Activated gamma-delta T cell (primary cell): ENCODE measurements around the gene TTC28.

Experiments
- DNase-seq: peaks from one replicate; lab custom pipeline; 2025; lab: John Stamatoyannopoulos, UW

TTC28 gene

DNA sequence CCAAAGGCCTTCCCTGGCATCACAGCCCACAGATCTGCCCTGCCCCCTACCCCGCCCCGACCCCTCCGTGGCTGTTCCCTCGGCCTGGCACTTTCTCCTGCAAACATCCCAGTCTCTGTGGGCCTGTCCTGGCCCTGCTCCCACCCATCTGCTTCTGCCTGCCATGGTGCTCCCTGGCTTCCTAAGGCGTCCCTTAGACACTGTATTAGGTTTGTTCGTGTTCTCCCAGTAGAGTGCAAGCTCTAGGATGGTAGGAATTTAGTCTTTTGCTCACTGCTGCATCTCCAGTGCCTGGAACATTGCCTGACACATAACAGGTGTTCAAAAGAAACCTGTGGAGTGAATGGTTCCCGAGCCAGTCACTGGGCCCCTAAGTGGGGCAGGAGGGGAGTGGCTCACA, 690.9 kb downstream of the TTC28 start:
- DNase-seq, result no peak

DNA sequence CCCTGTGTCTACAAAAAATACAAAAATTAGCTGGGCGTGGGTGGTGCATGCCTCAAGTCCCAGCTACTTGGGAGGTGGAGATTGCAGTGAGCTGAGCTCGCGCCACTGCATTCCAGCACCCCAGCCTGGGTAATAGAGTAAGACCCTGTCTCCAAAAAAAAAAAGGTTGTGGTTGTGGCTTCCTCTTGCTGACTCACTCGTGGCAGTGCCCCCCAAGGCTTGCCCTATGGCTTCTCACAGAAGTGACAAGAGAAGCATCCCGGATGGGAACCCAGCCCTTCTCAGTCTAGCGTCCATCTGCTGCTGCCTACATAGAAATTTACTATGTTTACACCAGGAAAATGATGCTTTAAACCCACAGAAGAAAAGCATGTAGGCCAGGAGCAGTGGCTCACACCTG, 692.1 kb downstream of the TTC28 start:
- DNase-seq, result no peak

DNA sequence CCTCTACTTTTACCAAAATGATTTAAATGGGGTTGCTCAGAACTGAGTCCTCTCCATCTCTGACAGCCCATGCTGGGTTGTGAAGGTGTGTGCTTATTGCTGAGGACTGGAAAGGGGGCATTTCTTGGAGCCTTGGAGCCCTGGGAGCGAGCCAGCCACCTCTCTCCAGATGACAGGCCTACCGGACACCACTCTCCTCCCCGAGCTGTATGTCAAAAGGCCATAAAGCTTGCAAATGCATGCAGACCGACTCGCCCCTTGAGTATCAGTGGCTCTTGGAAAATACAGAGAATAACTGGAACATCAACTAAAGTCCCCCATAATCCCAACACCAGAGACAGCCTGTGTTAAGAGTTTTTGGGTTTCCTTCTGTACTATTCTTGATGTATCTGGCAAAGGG, 692.7 kb downstream of the TTC28 start:
- no peak for DNase-seq

DNA sequence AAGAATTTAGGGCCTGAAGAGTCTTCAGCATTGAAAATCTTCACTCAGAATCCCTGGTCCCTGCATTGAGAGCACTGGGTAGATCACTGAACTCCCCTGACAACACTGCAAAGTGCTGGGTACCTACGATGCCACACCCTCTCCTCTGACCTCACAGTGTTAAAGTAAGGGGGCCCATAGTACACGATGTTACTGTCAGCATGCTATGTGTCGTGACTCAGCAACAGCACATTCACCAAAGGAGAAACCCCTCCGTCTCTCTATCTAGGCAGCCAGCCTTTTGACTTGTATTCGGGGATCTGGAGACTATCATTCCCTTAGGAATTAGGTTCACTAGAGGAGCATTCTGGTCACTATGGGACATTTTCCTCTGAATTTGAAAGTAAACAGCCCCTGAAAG, 693.2 kb downstream of the TTC28 start:
- DNase-seq, result no peak

DNA sequence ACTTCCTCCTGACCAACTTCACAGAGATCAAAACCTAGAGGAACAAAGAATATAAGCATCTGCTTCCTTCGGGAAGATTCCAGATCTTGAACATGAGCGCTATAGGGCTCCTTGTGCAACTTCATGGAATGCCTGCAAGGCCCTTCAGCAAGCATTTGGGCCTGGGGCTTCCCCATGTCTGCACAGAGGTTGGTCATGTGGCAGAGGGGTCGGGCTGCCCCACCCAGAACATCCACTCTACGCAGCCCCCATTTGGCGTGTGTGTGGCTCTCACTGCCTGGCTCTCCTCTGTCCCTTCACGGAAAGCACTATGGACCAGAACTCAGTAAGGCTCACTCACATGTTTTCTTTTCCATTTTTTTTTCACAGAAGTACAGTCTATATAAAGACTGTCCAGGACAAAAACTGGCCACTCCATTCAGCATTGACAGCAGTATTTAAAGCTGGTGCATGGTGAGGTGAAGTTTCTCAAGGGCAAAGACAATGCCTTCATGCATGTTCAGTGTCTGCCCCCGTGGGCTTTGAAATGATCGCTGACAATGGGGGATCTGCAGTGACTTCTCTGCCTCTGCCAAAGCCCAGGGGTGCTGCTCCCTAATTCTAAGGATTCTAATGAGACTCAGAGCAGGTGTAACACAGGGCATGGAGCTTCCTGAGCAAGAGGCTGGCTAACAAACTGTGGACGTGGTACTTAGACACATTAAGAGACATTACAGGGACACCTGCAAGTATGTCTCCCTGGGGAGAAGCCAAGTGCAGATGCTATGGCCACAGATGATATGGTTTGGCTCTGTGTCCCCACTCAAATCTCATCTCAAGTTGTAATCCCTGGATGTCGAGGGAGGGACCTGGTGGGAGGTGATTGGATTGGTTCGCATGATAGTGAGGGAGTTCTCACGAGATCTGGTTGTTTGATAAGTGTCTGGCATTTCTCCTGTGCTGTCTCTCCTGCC, 694.0 kb downstream of the TTC28 start:
- no peak for DNase-seq

DNA sequence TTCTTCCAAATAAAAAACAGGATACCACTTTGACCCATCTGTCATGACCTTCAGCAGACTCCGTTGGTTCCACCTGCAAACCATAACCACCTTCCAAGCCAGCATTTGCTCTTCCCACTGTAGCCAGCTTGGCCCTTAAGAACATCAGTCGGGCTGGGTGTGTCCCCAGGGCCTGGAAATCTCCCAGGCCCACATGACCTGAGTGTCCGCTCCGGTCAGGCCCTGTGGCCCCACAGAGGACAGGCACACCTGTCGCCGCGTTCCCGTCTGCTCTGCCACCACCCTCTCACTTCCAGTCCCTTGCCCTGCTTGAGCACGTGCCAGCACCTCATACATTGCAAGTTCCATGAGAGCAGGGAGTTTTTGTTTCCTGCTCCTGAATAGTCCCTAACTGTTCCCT, 694.9 kb downstream of the TTC28 start:
- DNase-seq, result no peak

DNA sequence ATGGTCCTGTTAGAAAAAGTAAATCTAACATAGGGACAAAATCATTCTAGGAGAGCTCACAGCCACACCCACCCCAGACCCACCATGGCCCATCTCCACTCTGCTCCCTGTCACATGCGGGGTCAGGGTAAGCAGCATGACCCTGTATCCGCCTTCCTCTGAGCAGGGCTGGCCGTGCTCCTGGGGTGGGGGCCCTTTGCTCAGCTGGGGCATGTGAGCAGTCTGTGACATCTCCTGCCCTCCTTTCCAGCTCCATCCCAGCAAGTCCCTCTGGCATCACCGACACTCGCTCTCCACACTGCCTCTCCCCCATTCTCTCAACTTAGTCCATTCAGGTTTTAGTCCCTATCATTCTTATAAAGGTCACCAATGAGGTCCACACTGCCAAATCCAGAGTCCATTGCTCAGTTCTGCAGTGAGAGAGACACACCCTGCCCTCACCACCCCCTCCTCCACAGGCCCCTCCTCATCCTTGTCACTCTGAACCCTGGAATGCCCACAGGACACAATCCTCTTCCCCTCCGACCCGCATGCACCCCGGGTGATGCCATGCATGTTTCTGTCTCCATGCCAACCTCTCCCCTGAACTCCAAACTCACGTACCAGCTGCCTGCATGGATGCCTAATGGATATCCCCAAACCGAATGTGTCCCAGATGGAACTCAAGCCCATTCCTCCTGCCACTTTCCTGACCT, 695.5 kb downstream of the TTC28 start:
- no peak for DNase-seq

DNA sequence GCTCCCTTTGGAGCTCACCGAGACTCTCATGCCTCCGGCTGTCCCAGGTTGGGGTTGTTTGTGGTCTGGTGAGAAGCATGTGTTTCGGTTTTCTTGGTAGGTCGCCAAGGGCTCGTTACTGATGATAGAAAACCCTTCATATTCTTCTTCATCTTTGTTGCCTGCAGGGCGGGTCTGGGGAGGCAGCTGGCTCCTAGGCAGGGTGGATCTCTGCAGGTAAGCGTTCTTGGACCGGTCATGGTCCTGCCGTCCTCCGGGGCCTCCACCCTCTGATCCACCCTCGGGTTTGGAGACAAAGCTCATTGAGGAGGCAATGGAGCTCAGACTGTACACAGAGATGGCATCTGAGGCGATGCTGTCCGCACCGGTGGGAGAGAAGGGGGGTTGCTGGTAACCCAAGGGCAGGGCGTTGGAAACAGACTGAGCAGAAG, 696.3 kb downstream of the TTC28 start:
- no peak for DNase-seq

DNA sequence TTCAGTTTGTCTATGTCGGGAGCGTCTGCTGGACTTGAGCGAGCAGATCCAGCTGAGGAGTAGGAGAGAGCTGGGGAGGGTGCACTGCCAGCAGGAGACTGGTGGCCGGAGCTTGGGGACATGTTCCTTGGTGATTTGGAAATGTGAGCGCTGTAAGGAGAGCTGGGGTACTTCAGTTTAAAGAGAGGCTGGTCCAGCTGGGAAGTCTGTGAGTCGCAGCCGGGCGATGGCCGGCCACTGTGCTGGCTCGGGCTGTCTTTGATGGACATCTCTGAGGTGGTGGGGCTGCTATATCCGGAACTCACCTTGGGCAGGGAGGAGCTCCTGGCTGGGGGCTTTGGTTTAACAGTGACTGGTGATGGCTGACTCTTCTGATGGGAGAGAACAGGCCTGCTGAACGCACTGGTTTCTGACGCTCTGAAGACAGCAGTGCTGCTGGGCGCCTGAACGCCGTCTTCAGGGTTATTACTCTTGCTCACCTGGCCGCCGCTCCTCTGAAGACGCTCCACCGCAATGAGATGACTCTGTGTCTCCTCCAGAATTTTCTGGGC, 696.9 kb downstream of the TTC28 start:
- DNase-seq, result no peak

DNA sequence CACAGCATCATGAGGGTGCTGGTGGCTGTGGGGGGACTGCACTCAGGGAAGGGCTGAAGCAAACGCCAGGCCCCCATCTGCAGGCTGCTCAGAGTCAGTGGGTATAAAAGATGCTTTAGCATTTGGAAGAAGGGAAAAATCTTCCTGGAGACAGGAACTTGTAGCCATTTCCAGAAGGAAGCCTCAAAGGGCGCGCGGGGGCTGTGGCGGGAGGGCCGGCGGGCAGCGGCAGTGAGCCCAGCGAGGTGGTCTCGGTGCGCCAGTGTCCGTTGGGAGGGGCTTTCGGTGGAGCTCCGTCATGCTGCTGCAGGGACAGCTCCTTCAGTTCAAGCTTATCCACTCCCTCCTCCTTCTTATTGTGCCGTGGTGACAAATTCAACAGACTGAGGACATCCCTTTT, 697.5 kb downstream of the TTC28 start:
- no peak for DNase-seq

DNA sequence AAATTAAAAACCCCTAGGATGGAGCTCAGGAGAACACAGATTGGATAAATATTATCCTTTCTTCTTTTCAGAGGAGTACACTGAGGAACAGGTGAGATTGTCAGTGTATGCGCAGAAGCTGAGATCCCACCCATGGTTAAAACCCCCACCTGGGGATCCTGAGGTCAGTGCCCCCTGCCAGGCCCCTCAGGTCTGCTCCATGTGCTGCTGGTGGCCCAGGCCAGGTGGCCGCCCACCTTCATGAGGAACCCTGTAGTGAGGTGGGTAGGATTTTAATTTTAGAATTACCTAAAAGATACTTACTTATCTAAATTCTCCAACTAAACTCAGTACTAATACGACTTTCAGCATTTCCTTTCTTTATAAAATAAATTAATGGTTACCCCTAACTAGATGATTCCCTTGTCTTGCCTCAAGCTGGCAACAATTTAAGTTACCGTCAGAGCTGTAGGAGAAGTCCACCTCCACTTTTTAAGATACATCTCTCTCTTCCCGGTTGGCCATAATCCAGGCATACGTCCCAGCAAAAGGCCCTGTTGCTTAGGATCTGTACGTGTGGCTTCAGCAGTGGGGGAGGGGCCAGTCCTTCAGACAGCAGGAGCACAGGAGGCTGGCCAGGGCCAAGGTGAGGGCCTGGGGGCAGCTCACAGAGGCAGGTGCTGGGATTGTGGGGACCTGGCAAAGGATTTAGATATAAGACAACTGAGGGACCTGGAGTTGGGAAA, 699.1 kb downstream of the TTC28 start:
- DNase-seq, result no peak

DNA sequence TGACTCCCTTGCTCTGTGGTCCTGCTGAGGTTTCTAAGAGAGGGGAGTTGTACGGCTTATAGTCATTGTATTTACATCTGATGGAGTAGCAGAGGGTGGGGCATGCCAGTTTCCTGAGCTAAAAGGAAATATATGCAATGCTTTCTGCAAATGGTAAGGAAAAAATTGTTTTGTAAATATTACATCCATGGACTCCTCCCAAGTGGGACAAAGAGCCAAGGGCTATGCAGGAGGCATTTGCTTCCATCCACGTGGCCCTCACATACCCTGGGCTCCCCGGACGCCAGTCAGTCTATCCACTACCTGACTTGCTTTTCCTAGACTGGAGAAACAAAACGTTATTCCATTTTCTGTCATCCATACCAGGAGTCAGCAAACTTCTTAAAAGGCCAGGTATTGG, 700.8 kb downstream of the TTC28 start:
- DNase-seq, result no peak

DNA sequence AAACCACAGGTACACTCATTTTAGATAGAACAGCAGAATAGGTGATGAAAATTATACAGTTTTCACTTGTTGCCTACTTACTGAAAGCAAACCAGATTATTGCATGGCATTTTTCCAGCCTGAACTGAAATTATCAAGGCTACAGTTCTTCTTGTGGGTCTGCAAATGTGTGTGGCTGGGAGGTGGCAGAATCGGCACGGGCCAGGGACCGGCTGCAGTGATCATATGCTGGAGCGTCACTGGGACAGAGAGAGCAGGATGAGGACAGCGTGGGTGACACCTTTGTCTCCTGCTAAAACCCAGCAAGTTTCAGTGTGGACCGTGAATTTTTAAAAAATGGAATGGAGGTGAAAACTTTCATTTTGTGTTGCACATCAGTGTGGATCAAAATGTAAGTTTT, 701.3 kb downstream of the TTC28 start:
- DNase-seq, result no peak

DNA sequence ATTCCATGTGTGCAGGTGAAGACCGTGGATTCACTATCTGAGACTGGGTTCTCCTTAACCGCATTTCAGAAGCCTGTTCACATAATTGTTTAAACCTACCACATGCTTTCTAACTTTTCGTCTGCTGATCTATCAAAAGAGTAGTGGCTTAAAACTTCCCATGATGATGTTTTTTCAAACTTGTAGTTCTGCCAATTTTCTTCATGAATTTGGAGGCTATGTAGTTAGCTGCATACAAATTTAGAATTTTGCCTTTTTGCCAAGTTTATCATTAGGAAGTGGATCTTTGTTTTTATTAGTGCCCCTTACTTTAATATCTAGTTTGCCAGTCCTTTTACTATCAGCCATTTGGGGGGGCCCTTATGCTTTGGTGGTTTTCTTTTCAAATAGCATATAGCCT, 703.1 kb downstream of the TTC28 start:
- DNase-seq, result no peak

DNA sequence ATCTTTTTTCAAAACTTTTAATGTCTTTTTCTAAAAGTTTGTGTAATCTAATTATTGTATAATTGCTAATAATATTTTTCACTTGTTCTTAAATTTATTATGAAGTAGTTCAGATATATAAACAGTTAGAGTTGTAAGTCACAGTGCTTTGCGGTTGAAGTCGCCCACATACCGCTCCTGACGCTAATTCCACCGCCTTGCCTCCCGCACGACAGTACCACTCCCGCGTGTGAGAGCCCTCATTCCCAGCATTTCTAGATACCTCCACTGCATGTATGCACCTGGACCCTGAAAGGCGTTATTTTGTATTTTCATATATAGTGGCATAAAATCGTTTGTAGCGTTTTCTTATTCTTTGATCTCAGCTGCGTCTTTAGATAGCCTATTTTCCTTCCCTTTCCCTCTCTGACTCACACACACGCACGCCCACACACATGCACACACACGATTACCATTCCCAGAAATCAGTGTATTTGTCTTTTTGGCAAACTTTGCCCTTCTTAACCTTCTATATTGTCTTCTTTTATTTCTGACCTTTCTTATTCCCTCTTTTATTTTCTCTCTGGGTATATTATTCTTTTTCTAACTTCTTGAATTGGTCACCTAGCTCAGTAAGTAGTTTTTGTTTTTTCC, 704.1 kb downstream of the TTC28 start:
- no peak for DNase-seq

DNA sequence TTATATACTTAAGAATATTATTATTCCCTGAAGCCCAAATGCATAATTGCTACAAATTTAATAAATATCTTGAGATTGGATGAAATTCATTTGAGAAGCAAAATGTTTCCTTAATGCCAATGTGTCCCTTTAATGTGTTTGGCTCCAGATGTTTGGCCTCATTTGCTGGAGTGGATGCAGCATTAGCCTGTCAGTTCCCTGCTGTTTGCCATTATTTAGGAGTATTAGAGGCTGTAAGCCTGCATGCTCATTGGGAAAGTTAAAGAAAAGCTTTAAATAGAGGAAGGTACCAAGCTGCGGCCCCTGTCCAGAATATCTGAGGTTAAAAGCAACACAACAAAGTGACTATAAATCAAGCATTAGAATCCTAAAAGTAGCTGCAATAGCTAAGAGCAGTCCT, 705.8 kb downstream of the TTC28 start:
- no peak for DNase-seq

DNA sequence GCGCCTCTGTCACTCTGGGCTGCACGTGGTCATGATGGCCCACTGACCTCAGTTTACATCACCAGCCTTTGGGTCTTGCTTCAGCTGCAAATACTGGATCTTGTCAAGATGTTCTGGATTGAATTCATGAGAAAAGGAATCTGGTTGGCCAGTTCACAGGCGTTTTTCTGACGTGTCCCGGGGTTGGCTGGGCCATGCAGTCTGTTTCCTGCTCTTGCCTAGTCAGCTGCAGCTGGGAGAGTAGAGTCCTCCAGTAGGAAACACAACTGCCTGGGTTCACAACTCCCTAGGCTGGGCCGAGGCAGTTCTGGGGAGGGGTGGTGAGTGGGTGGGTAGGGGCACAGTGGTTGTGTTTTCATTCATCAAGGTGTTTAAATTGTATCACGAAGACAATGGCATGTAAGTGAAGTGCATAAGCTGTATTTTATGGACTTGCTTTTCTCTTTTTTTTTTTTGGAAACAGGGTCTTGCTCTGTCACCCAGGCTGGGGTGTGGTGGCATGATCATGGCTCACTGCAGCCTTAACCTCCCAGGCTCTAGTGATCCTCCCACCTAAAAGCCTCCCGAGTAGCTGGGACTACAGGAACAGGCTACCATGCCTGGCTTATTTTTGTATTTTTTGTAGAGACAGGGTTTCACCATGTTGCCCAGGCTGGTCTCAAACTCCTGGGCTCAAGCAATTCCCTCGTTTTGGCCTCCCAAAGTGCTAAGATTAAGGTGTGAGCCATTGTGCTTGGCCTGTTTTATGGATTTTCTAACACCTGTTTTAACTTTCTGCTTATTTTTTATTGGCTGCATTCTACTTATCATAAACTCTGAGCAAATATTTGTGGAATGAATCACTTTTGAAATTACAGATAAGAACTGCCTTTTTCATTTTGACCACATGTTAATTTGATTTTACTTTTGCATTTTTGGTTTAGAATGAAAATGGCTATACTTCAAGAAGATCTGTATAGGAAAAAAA, 706.6 kb downstream of the TTC28 start:
- DNase-seq, result no peak

DNA sequence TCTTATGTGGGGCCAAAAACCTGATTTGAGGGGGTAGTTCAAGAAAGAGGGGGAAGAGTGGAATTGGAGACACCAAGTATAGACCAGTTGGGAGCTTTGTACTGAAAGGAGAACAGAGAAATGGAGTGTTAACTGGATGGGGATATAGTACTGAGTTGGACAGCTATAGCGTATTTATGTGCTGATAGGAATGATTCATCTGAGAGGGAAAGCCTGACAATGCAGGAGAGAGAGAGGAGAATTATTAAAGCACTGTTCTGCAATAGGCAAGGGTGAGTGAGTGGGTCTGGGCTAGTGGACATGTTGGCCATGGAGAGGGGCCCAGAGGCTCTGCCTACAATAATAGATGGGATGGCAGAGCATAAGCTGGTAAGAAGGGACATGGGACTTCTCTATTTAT, 707.7 kb downstream of the TTC28 start:
- DNase-seq, result no peak

DNA sequence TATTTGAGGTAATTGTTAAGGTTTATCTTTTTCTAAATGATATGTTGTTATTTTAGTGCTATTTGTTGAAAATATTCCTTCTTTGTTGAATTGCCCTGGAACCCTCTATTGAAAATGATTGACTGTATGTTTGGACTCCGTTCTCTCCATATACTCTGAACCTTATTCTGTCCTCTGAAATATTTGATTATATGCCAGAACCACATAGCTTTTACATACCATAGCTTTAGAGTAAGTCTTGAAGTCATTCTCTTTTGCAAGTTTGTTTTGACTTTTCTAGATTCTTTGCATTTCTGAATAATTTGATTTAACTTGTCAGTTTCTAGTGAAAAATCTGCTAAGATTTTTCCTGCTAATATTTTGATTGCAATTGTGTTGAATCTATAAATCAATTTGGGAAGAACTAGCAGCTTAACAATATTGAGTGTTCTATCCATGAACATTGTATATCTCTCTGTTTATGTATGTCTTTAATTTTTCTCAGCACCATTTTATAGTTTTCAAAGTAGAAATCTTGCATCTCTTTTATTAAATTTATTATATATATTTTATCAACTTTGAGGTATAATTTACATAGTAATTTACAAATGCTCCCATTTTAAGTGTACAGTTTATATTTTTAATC, 708.9 kb downstream of the TTC28 start:
- no peak for DNase-seq
